GM18499 (cell line): ENCODE measurements around the gene GM2A.
"Not testable (repeated sequence)": the region's sequence is repeated elsewhere in the genome, so short reads cannot be mapped to it uniquely, and the experiment has no call there.

Source experiments
- ATAC-seq: cut with Tn5 transposase; IDR thresholded peaks from one replicate; pipeline ENCODE4 v1.9.1; 2021; ENCODE audit warnings: moderate number of reproducible peaks; ENCODE audit not compliant: insufficient read depth, unreplicated experiment

Gene GM2A

GRCh38 chr5:151283120-151283825 is 30.3 kb downstream of the GM2A start:
- ATAC-seq, result no peak

DNA sequence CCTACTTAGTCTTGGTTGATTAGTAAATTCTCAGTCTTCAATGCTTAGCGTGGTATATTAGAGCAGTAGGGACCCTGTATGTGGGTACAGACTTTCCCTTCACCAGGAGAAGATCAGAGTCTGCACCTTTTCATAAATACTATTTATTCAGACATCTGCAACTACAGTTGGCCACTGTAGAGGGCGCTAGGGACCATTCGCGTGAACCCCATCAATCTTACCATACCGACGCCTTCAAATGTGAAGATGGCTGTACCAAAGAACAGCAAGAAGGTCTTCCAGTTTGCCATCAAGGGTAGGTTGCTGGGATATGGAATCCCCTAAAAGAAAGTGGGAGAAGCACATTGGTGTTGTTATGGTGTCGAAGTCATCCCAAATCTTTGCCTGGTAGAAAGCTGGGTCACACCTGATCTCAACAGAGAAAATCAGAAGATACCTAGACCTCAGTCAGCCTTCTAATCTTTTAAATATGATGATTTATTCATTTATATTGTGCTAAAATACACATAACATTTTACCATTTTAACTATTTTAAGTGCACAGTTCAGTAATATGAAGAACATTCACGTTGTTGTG is 31.5 kb downstream of the GM2A start:
- no peak for ATAC-seq

DNA sequence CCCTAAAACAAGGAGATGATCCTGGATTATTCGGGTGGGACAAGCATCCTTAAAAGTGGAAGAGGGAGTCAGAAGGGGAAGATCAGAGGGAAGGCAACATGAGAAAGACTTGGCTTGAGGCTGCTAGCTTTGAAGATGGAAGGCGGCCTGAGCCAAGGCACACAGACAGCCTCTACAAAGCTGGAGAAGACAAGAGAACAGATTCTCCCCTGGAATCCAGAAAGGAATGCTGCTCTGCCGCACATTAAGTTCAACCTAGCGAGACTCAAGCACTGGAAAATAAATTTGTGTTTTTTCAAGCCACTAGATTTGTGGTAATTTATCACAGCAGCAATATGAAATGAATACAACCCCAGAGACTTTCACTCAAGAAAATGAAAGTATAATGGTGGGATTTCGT is 32.7 kb downstream of the GM2A start:
- ATAC-seq, result no peak

GRCh38 chr5:151286246-151286645 is 33.3 kb downstream of the GM2A start:
- ATAC-seq, result no peak

GRCh38 chr5:151288180-151288579 is 35.2 kb downstream of the GM2A start:
- ATAC-seq, result no peak

- no peak for ATAC-seq
These were observed 40.6 kb downstream of the GM2A start for GRCh38 chr5:151293624-151294023.

GRCh38 chr5:151295138-151295537 is 42.2 kb downstream of the GM2A start:
- no peak for ATAC-seq

DNA sequence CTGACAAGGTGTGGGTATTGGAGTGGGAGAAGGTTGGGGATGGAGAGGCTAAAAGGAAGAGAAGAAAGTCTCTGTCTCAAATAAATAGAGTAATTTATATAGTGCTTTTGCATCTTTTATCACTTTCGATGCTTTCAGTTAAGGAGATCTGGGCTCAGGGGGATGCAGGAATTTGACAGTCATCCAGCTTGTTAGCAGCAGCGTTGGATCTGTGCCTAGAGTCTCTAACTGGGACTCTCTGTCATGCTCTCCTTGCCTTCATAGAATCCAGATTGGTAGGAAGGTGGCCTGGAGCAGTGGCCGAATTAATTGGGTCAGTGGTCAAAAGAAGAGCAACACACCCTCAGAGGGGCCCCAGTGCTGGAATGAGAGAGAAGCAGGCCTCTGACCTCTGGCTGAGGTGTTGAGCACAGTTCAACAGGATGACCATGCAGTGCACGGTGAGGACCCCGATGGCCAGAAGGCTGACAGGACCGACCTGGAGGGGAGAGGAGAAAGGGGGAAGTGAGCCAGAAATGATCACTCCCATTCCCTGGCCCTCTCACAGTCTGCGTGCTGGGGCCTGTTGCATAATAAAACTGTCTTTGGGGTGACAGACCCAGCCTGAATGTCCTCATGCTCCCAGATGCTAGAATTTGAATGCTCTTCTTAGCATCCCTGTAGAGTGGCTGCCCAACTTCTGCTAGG is 42.9 kb downstream of the GM2A start:
- ATAC-seq, result no peak

DNA sequence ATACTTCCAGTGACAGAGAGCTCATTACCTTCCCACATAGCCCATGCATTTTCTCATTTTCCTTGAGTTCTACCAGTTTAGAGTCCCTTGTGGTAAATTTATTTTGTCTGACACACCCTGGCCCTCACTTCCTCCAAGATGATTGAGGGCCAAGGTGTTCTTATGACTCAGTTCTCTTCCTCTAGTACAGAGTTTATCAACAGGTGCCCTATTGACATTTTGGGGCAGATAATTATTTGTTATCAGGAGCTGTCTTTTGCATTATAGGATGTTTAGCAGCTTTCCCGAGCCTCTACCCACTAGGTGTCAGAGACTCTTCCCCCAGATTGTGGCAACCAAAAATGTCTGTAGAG is 43.5 kb downstream of the GM2A start:
- ATAC-seq, result no peak

- ATAC-seq, result no peak
These were observed 44.0 kb downstream of the GM2A start for GRCh38 chr5:151296974-151297373.

DNA sequence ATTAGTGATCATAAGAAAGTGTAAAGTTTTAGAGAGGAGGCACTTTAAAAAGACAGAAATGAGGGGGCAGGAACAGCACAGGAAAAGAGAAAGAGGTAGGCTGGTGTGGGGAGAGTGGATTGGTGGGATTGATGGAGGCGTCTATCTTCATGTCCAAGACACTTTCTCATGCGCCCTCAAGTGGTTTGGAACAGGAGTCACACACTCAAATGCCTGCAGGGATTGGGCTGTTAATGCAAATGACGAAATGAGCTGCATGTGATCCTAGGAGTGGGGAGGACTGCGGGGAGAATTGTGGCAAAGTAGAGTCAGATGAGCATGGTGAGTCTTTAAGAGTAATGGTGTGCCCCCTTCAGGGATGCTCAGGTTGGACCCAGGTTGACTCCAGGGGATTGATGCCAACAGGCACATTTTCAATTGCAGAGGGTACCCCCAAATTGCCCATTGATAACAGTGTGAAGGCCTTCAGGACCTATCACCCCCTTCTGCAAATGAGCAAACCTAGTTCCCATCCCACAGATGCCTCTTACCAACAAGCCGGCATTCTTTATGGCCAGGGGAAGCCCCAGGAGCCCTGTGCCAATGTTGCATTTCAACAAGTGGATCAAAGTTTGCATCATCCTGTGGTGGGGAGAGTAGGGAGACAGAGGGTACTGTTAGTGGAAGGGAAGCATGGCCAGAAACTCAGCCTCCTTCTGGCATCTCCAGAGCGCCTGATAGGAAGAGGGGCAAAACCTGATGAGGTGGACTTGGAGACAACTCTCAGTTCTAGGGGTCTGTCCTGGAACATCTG is 45.3 kb downstream of the GM2A start:
- ATAC-seq, result no peak

GRCh38 chr5:151303666-151304065 is 50.7 kb downstream of the GM2A start, which contains the start of gene SLC36A3:
TSS of gene SLC36A3 (minus strand) at chr5:151303766. CDS start at chr5:151303354, 412 bp downstream.
- no peak for ATAC-seq

- ATAC-seq, result not testable (repeated sequence)
These were observed 56.3 kb downstream of the GM2A start for GRCh38 chr5:151309266-151309665.

GRCh38 chr5:151309821-151310220 is 56.8 kb downstream of the GM2A start:
- not testable (repeated sequence) for ATAC-seq

GRCh38 chr5:151310932-151311331 is 57.9 kb downstream of the GM2A start:
- ATAC-seq, result no peak

DNA sequence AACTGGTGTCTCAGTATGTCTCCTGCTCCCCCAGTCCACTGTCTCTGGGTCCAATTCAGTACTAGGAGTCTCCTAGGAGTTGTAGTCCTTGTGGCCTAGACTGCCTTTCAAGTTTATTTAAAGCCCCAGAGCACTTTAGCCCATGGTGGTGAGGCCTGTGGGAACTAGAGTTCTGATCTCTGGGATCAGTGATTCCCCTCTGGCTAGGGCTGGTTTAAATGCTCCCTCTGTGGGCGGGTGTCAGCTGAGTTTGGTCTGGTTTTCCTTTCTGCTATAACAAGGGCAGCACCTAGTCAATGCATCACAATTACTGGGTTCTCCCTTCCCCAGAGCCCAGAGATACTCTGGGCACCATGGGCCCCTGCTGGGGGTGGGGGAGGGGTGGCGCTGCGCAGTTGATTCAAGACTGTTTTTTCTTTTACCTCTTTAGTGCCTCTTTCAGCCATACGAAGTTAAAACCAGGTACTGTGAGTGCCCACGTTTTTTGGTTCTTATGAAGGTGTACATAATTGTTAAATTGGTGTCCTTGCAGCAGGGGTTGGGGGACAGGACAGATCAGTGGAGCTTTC is 59.9 kb downstream of the GM2A start:
- no peak for ATAC-seq

- ATAC-seq, result no peak
These were observed 60.4 kb downstream of the GM2A start for GRCh38 chr5:151313357-151313756.

DNA sequence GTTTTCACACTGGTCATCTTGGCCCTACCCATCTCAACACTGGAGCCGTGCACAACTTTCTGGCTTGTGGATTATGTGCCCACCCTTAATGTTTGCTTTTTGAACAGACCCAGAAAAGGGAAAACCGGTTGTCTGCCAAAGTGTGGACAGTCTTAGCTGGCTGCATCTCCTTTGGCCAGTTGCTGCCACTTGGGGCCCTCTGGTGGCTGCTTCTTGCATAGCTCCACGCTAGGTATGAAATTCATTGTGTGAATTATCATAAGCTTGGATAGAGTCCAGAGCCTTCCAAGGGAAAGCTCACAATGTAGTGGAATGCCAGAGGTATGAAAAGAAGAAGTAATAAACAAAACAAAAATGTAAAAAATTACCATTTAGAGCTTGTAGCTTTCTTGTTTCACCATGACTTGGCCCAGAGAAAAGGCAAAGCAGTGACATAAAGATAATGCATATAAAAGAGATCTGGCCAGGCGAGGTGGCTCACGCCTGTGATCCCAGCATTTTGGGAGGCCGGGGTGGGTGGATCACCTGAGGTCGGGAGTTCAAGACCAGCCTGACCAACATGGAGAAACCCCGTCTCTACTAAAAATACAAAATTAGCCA is 63.1 kb downstream of the GM2A start:
- no peak for ATAC-seq

- no peak for ATAC-seq
These were observed 64.9 kb downstream of the GM2A start for GRCh38 chr5:151317871-151318270.
